Measurements from ENCODE around the gene EZH1.
"Not testable (repeated sequence)": the region's sequence is repeated elsewhere in the genome, so short reads cannot be mapped to it uniquely, and the experiment has no call there.

EZH1 gene

DNA sequence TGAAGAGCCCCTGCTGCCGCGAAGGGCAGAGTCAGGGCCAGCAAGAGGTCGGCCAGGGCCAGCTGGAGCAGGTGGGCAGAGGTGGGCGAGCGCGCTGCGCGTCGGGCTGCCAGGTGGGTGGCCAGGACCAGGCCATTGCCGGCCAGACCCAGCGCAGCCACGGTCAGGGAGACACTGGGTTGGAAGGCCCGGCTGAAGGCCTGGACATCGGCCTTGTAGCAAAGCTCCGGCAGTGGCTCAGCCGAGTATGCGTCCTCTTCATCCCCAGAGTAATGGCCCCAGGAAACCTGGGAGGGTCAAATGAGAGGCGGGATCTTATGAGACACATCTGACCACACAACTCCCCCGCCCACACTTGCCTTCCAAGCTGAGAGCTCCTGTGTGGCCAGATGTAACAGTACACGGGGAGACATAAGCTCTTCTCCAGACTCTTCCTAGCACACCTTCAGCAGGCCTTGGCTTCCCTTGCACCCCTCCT lies 64.5 kb downstream of the EZH1 start:
- DNase-seq: no peak

- DNase-seq: peak; percentile 79
Observed at GRCh38 chr17:42679492-42680330, 65.1 kb downstream of the EZH1 start.

DNA sequence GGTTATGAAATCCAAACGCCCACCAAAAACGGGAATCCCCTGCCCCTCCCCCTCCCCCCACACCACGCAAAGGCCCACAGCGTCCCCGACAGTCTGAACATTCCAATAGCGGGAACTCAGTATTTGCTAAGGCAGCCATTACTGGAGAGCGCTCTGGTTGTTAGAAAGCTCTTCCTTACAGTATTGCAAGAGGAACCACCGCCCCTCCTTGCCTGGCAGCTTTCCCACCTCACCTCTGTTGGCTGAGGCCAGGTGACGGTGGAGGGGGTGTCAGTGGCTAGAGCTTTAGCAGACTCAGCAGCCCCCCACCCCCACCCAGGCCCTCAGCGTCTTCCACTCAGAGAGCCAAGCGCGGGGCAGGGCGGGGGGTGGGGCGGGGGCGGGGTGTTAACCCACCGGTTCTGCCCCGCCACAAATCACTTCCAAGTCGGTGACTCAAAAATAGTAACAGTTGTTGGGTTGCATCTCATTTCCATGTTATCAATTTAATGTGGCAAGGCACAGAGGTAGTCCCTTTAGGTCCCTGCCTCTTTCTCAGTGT lies 65.8 kb downstream of the EZH1 start:
- DNase-seq: peak; percentile 52

- DNase-seq: peak; percentile 77
Observed at GRCh38 chr17:42677921-42678781, 66.7 kb downstream of the EZH1 start.

DNA sequence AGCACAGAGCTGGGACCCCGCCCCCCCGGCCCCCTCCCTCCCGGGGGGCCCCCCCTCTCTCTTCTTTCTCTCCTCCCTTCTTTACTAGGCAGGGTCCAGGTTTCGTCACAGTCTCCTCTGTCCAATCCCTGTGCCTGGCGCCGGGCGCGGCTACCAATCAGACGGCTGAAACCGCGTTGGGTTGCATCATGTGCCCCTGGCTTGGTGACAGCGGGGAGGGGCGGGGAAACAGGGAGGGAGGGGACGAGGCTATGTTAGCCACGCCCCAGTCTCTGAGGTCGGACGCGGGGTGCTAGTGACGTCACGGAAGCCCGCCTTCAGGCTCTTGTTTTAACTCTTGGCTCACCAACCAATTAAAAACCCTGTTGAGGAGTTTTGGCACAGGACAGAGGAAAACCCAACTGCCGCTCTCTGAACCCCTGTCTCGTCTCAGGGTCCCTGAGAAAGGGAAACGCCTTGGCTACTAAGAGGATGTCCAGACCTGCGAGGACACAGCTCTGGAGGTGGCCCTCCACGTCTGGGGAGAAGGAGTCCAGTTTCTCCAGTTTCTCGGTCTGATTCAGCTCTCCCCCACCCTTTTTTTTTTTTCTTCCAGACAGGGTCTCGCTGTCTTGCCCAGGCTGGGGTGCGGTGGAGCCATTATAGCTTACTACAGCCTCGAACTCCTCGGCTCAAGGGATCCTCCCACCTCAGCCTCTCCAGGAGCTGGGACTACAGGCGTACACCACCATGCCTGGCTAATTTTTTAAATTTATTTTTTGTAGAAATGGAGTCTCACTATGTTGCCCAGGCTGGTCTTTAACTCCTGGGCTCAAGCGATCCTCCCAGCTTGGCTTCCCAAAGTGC lies 67.6 kb downstream of the EZH1 start:
- peak; percentile 99 for DNase-seq

DNA sequence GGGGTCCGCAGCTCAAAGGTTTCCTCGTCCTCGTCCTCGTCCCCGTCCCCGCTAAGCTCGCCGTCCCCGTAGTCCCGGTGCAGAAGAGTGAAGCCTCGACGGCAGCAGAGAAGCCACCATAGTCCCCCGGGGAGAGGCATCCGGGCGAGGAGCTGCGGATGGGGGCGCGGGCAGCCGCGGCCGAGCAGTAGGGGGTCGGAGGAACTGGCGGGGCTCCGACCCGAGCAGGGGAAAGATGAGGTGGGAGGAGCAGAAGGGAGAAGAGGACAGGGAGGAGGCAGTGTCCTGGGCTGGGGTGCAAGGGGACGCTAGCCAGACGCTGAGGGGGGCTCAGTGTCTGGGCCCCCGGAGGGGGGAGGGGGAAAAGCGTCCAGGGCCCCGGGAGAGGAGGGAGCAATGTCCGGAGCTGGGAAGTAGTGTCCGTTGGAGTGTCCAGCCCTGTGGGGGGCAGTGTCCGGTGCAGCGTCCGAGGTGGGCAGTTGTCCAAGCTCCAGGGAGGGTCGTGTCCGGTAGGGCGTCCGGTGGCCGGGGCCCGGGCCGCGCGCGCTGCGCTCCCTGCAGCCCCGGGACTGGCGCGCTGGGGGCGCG lies 68.3 kb downstream of the EZH1 start, which contains the start of gene PLEKHH3:
Gene PLEKHH3 (minus strand): TSS at position 571 of the 588 bp plus-strand sequence. CDS start 431 bp downstream, at position 140.
- no peak for DNase-seq

DNA sequence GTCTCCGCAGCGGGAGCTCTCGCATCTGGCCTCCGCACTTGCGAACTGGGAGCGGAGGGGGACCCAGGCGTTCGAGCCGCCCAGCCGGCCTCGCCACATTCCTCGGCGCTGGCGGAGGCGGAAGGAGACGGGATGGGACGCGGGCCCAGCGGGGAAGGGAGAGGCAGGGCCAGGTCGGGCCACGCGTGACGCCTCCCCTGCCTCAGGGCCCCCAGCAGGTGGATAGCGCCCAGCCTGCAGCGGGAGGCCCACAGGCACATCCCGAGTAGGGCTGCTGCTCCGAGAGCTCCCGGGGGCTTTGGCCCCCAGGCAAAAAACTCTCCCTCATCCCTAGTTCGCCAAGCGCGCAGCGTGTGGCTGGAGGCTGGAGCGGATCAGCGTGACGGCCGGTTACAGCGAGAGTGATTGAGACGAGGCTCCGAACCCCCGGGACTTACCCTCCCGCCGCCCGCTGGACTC lies 68.8 kb downstream of the EZH1 start:
- no peak for DNase-seq

DNA sequence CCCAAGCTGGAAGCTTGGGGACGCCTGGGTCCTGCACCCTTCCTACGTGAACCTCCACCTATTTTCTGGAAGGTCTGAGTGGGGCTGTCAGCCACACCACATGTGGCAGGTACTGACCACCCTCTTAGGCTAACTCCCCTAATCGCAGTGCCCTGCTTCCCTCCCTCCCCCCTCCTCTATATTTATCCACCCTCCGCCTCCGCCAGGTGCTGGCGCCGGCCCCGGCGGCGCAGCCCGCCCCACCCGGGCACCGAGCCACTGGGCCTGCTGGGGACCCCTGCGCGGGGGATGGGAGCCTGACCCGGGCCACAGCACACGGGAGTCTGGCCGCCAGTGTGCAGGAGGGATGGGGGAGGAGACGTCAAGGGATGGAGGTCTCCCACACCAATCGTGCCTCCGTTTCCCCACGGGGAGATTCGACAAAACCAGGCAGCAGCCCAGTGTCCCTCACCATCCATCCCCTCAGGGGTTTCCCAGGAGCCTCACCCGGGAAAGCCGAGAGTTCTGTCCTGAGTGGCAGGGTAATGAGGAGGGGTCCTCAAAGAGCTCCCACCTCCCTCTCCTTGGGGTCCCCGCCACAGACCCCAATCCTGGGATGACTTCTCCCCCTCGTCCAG lies 69.4 kb downstream of the EZH1 start:
- DNase-seq: no peak

GRCh38 chr17:42674755-42675347 lies 70.0 kb downstream of the EZH1 start:
- DNase-seq: no peak

- DNase-seq: peak; percentile 40
Observed at GRCh38 chr17:42673885-42674754, 70.7 kb downstream of the EZH1 start.

GRCh38 chr17:42673266-42673884 lies 71.5 kb downstream of the EZH1 start:
- no peak for DNase-seq

DNA sequence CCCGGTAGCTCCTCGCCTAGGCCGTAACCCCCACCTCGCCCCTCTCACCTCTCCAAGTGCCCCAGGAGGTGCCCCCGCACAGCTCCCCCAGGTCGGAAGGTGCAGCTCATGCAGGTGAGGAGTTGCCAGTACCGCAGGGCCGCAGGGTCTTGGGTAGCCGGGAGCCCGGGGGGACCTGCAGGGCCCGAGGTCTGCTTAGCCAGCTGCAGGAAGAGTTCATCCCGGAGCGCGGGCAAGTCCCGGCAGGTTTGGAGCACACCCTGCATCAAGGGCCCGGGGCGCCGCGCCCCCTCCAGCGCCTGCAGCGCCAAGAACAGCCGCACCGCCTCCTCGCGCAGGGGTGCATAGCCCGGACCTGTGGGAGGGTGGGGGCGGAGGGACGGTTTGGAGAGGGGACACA lies 72.8 kb downstream of the EZH1 start:
- DNase-seq: no peak

DNA sequence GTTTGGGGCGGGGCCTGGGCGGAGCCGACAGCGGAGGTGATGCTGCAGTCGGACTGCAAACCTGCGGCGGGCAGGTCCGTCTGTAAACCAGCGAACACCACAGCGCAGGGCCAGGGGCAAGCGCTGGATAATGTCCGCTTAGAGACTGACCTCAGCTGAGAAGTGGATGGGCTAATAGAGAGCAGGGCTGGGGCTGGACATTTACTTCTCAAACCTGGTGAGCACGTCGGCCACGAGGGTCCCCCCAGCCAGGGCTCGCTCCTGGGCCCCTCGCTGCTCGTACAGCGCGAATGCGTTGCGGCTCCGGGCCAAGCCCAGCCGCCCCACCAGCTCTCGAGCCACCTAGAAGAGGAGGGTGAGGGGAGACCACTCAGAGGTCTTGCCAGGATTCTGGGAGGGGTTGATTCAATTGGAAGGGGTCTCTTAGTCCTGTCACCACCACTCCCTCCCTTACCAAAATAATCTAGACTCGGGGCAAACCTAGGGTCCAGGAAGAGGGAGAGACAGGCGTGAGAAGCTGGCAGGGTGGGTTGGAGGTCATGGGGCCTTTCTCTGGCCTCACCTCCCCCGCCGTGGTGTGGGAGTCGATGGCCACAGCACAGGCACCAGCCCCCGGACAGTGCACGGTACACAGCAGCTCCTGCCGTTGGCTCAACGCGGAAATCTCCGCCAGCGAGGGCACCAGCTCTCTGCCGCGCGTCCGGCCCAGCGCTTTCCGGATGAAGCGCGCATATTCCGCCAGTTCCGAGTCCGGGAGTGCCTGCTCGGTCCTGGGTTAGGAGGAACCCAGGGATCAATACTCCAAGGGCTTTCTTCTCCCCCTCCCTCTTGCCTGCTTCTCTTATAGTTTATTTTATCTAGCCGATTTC lies 73.8 kb downstream of the EZH1 start:
- DNase-seq: no peak

DNA sequence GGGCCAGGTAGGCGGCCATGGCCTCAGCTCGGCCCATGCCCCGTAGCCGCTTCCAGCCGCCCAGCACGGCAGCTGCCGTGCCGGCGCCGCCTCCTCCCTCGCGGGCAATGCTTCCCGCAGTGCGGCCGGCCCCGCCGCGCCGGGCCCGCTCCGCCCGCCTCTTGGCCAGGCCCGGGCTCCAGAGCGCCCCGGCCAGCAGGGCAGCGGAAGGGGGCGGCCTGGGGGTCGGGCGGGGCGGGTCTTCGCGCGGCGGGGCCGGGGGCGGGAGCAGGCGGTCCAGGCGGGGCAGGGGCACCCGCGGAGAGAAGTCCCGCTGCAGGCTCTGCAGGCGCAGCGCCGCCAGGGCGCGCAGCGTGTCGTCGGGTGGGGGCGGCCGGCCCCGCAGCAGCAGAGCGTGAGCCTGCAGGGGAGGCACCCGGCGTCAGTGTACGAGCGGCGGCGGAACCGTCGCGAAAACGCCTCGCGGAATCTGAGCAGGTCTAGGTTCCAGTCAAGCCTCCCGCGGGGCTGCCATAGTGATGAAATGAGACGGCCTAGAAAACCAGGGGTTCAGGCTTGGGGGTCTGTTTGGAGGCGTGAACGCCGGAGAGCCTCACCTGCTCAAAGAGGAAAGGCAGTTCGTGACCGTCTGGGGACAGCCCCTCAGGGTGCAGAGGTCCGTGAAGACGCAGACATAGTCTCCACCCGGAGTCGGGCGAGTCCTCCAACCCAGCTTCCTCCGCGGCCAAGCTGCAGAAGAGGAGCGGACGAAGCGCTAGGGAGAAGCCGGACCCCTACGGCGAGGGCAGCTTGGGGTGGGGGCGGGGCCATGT lies 74.7 kb downstream of the EZH1 start:
- DNase-seq: peak; percentile 52

- no peak for DNase-seq
Observed at GRCh38 chr17:42669705-42669976, 75.2 kb downstream of the EZH1 start.

- no peak for DNase-seq
Observed at GRCh38 chr17:42667088-42667951, 77.5 kb downstream of the EZH1 start.

GRCh38 chr17:42666126-42666525 lies 78.7 kb downstream of the EZH1 start:
- not testable (repeated sequence) for DNase-seq

Data from CD4-positive, alpha-beta T cell treated with Interleukin-17A for 1 hour (primary cell).